HEK293 (cell line): ENCODE measurements around the gene MRPL51.

Experiments
- CTCF ChIP-seq: fragments of 450-650 bp; formaldehyde crosslinking; IDR thresholded peaks from 2 replicates; pipeline ENCODE4 v1.5.1; 2016; ENCODE audit warnings: missing biosample characterization, missing genetic modification characterization
- FEZF1 ChIP-seq: fragments of 450-650 bp; formaldehyde crosslinking; IDR thresholded peaks from 2 replicates; pipeline ENCODE4 v1.5.1; 2016; ENCODE audit warnings: missing biosample characterization, missing genetic modification characterization
- HOXA7 ChIP-seq: sonication (generic); formaldehyde crosslinking; IDR thresholded peaks from 2 replicates; pipeline ENCODE4 v1.8.1; 2022; ENCODE audit warnings: missing genetic modification reagents, borderline replicate concordance
- HOXC10 ChIP-seq: sonication (generic); formaldehyde crosslinking; IDR thresholded peaks from 2 replicates; pipeline ENCODE4 v1.8.1; 2023; ENCODE audit warnings: mild to moderate bottlenecking, missing genetic modification reagents
- MEIS1 ChIP-seq: sonication (generic); formaldehyde crosslinking; IDR thresholded peaks from 2 replicates; pipeline ENCODE4 v1.8.1; 2022; ENCODE audit warnings: missing genetic modification reagents, mild to moderate bottlenecking, borderline replicate concordance
- MYNN ChIP-seq: fragments of 450-650 bp; formaldehyde crosslinking; IDR thresholded peaks from 2 replicates; pipeline ENCODE4 v1.5.1; 2016; ENCODE audit warnings: missing biosample characterization, missing genetic modification characterization, borderline replicate concordance
- REST ChIP-seq: fragments of 450-650 bp; formaldehyde crosslinking; IDR thresholded peaks from 2 replicates; pipeline ENCODE4 v1.5.1; 2016; ENCODE audit warnings: missing biosample characterization, missing genetic modification characterization
- WT1 ChIP-seq: fragments of 450-650 bp; formaldehyde crosslinking; IDR thresholded peaks from 2 replicates; pipeline ENCODE4 v1.5.1; 2016; ENCODE audit warnings: missing biosample characterization, missing genetic modification characterization
- ZBTB48 ChIP-seq: fragments of 450-650 bp; formaldehyde crosslinking; IDR thresholded peaks from 2 replicates; pipeline ENCODE4 v1.5.1; 2016; ENCODE audit warnings: missing biosample characterization, missing genetic modification characterization
- ZFP69B ChIP-seq: fragments of 450-650 bp; formaldehyde crosslinking; IDR thresholded peaks from 2 replicates; pipeline ENCODE4 v1.5.1; 2016; ENCODE audit warnings: missing biosample characterization, missing genetic modification characterization
- ZNF133 ChIP-seq: fragments of 450-650 bp; formaldehyde crosslinking; IDR thresholded peaks from 2 replicates; pipeline ENCODE4 v1.5.1; 2016; ENCODE audit warnings: missing biosample characterization, missing genetic modification characterization
- ZNF155 ChIP-seq: fragments of 450-650 bp; formaldehyde crosslinking; IDR thresholded peaks from 2 replicates; pipeline ENCODE4 v1.5.1; 2016; ENCODE audit warnings: missing biosample characterization, missing genetic modification characterization
- ZNF16 ChIP-seq: fragments of 450-650 bp; formaldehyde crosslinking; IDR thresholded peaks from 2 replicates; pipeline ENCODE4 v1.5.1; 2016; ENCODE audit warnings: low read depth, missing biosample characterization, missing genetic modification characterization
- ZNF18 ChIP-seq: fragments of 450-650 bp; formaldehyde crosslinking; IDR thresholded peaks from 2 replicates; pipeline ENCODE4 v1.5.1; 2016; ENCODE audit warnings: missing biosample characterization, missing genetic modification characterization
- ZNF2 ChIP-seq: fragments of 450-650 bp; formaldehyde crosslinking; IDR thresholded peaks from 2 replicates; pipeline ENCODE4 v1.5.1; 2016; ENCODE audit warnings: missing biosample characterization, missing genetic modification characterization
- ZNF202 ChIP-seq: fragments of 450-650 bp; formaldehyde crosslinking; IDR thresholded peaks from 2 replicates; pipeline ENCODE4 v1.5.1; 2016; ENCODE audit warnings: missing biosample characterization, missing genetic modification characterization, borderline replicate concordance
- ZNF211 ChIP-seq: fragments of 450-650 bp; formaldehyde crosslinking; IDR thresholded peaks from 2 replicates; pipeline ENCODE4 v1.5.1; 2016; ENCODE audit warnings: low read depth, missing biosample characterization, missing genetic modification characterization
- ZNF214 ChIP-seq: fragments of 450-650 bp; formaldehyde crosslinking; IDR thresholded peaks from 2 replicates; pipeline ENCODE4 v1.5.1; 2017; ENCODE audit warnings: missing biosample characterization, mild to moderate bottlenecking, missing genetic modification characterization, borderline replicate concordance
- ZNF221 ChIP-seq: fragments of 450-650 bp; formaldehyde crosslinking; IDR thresholded peaks from 2 replicates; pipeline ENCODE4 v1.5.1; 2017; ENCODE audit warnings: missing biosample characterization, missing genetic modification characterization, borderline replicate concordance
- ZNF223 ChIP-seq: fragments of 450-650 bp; formaldehyde crosslinking; IDR thresholded peaks from 2 replicates; pipeline ENCODE4 v1.5.1; 2016; ENCODE audit warnings: missing biosample characterization, missing genetic modification characterization
- ZNF23 ChIP-seq: fragments of 450-650 bp; formaldehyde crosslinking; IDR thresholded peaks from 2 replicates; pipeline ENCODE4 v1.5.1; 2016; ENCODE audit warnings: missing biosample characterization, missing genetic modification characterization, borderline replicate concordance
- ZNF324 ChIP-seq: fragments of 450-650 bp; formaldehyde crosslinking; IDR thresholded peaks from 2 replicates; pipeline ENCODE4 v1.5.1; 2016; ENCODE audit warnings: missing biosample characterization, missing genetic modification characterization
- ZNF416 ChIP-seq: fragments of 450-650 bp; formaldehyde crosslinking; IDR thresholded peaks from 2 replicates; pipeline ENCODE4 v1.5.1; 2016; ENCODE audit warnings: missing biosample characterization, missing genetic modification characterization
- ZNF530 ChIP-seq: fragments of 450-650 bp; formaldehyde crosslinking; IDR thresholded peaks from 2 replicates; pipeline ENCODE4 v1.5.1; 2016; ENCODE audit warnings: low read depth, missing biosample characterization, missing genetic modification characterization
- ZNF555 ChIP-seq: fragments of 450-650 bp; formaldehyde crosslinking; conservative IDR thresholded peaks from 2 replicates; pipeline ENCODE4 v1.5.1; 2017; ENCODE audit warnings: missing biosample characterization, mild to moderate bottlenecking, missing genetic modification characterization, inconsistent platforms
- ZNF560 ChIP-seq: fragments of 450-650 bp; formaldehyde crosslinking; IDR thresholded peaks from 2 replicates; pipeline ENCODE4 v1.5.1; 2017; ENCODE audit warnings: missing biosample characterization, missing genetic modification characterization, borderline replicate concordance
- ZNF561 ChIP-seq: fragments of 450-650 bp; IDR thresholded peaks from 2 replicates; pipeline ENCODE4 v1.5.1; 2018; ENCODE audit warnings: missing biosample characterization, missing genetic modification characterization, borderline replicate concordance
- ZNF629 ChIP-seq: fragments of 450-650 bp; formaldehyde crosslinking; IDR thresholded peaks from 2 replicates; pipeline ENCODE4 v1.5.1; 2017; ENCODE audit warnings: missing biosample characterization, missing genetic modification characterization
- ZNF776 ChIP-seq: fragments of 450-650 bp; formaldehyde crosslinking; IDR thresholded peaks from 2 replicates; pipeline ENCODE4 v1.5.0; 2017; ENCODE audit warnings: missing biosample characterization, missing genetic modification characterization, borderline replicate concordance
- ZNF777 ChIP-seq: fragments of 450-650 bp; formaldehyde crosslinking; IDR thresholded peaks from 2 replicates; pipeline ENCODE4 v1.5.1; 2017; ENCODE audit warnings: missing biosample characterization, missing genetic modification characterization, borderline replicate concordance
- ZNF843 ChIP-seq: fragments of 450-650 bp; formaldehyde crosslinking; IDR thresholded peaks from 2 replicates; pipeline ENCODE4 v1.5.1; 2016; ENCODE audit warnings: missing biosample characterization, missing genetic modification characterization
- ZSCAN23 ChIP-seq: fragments of 450-650 bp; formaldehyde crosslinking; IDR thresholded peaks from 2 replicates; pipeline ENCODE4 v1.5.1; 2016; ENCODE audit warnings: missing biosample characterization, missing genetic modification characterization
- TF ChIP-seq, protein P1 (sequence below): sonication (generic); formaldehyde crosslinking; IDR thresholded peaks from 2 replicates; pipeline ENCODE4 v1.8.1; 2022; ENCODE audit warnings: mild to moderate bottlenecking, moderate library complexity, missing genetic modification reagents

MRPL51 gene

GRCh38 chr12:6470375-6471163 lies 22.5 kb downstream of the MRPL51 start, which contains the start of gene VAMP1 (continued):
- TF ChIP-seq ZNF133 (tag by site-specific recombination) (no peak), ZNF16 (tag by site-specific recombination) (no peak), WT1 (tag by site-specific recombination) (peak; percentile 47; the same call in 1 of the 2 replicates), CTCF (tag by site-specific recombination) (peak; percentile 42), ZNF530 (tag by site-specific recombination) (no peak), HOXC10 (no peak), ZNF202 (tag by site-specific recombination) (no peak), ZFP69B (tag by site-specific recombination) (peak; percentile 76), ZNF416 (no peak), ZNF221 (tag by site-specific recombination) (no peak), MEIS1 (CRISPR knock-in tag) (no peak), MYNN (tag by site-specific recombination) (peak; percentile 52; the same call in 1 of the 2 replicates), ZNF776 (tag by site-specific recombination) (no peak), ZNF555 (tag by site-specific recombination) (no peak), HOXA7 (CRISPR knock-in tag) (no peak), ZNF23 (no peak), ZNF214 (tag by site-specific recombination) (no peak), FEZF1 (peak; percentile 40; the same call in 1 of the 2 replicates), ZNF560 (tag by site-specific recombination) (no peak), ZNF223 (no peak), ZNF843 (tag by site-specific recombination) (peak; percentile 56), REST (tag by site-specific recombination) (peak; percentile 50; the same call in 1 of the 2 replicates), ZBTB48 (tag by site-specific recombination) (0 out of 2 replicates have a peak, but pooled peaks have one; percentile 10), ZNF324 (peak; percentile 81; the same call in 1 of the 2 replicates), ZNF777 (tag by site-specific recombination) (no peak), ZNF211 (tag by site-specific recombination) (no peak), ZNF561 (tag by site-specific recombination) (peak; percentile 89), ZNF629 (tag by site-specific recombination) (peak; percentile 49), ZNF18 (no peak), ZNF2 (tag by site-specific recombination) (peak; percentile 88; the same call in 1 of the 2 replicates), ZSCAN23 (no peak), ZNF155 (no peak)
- TF ChIP-seq, protein P1, sequence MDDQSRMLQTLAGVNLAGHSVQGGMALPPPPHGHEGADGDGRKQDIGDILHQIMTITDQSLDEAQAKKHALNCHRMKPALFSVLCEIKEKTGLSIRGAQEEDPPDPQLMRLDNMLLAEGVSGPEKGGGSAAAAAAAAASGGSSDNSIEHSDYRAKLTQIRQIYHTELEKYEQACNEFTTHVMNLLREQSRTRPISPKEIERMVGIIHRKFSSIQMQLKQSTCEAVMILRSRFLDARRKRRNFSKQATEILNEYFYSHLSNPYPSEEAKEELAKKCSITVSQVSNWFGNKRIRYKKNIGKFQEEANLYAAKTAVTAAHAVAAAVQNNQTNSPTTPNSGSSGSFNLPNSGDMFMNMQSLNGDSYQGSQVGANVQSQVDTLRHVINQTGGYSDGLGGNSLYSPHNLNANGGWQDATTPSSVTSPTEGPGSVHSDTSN (CRISPR knock-in tag) = peak; percentile 78; the same call in 1 of the 2 replicates
